Globus pallidus (tissue), 1 donor: ENCODE data around the gene ASCC3.
"Not testable (repeated sequence)": the region's sequence is repeated elsewhere in the genome, so short reads cannot be mapped to it uniquely, and the experiment has no call there.

ENCODE experiments used
- DNase-seq: peaks from one replicate; pipeline ENCODE4 v3.0.0-alpha.2; 2015; ENCODE audit warnings: low spot score

ASCC3 gene

DNA sequence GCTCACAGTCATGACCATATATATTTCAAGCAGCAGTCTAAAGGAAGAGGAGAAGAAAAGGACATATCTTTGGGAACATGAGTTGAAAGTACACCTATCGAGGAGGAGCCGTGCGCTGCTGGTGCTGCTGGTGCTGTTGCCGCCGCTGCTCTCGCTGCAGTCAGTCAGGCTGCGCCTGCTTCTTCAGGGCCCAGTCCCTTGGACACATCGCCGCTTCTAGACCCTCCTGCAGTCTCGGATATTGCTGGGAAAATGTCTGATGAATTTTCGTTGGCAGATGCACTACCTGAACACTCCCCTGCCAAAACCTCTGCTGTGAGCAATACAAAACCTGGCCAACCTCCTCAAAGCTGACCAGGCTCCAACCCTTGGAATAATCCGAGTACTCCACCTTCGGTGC lies 8.2 kb upstream of the ASCC3 start:
- DNase-seq, result no peak

GRCh38 chr6:100886076-100886475 lies 4.9 kb upstream of the ASCC3 start:
- no peak for DNase-seq

- DNase-seq, result no peak
Observed at GRCh38 chr6:100883347-100883746, 2.2 kb upstream of the ASCC3 start.

- peak; percentile 35 for DNase-seq
Observed at GRCh38 chr6:100881707-100882040, 545 bp upstream of the ASCC3 start.

GRCh38 chr6:100880149-100880852 lies 828 bp downstream of the ASCC3 start:
- DNase-seq, result peak; percentile 1

- no peak for DNase-seq
Observed at GRCh38 chr6:100879317-100879716, 1.8 kb downstream of the ASCC3 start.

- DNase-seq, result no peak
Observed at GRCh38 chr6:100877851-100878250, 3.3 kb downstream of the ASCC3 start.

DNA sequence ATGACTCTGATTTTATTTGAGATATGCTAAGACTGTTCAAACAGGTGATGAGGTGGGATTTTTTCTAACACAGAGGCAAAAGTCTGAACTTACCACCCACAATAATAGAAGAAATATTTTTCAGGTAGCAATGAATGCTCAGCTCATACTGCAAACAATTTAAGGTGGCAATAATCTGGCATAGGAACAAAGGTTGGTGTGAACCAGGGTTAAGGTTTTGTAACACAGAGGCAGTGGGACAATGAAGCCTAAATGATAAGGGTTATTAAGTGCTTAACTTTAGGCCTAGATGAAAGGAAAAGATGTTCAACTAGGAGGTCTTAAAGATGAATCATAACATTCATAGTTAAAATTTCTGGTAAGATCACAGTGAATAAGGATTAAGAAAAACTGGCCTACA lies 4.9 kb downstream of the ASCC3 start:
- DNase-seq, result no peak

- DNase-seq, result no peak
Observed at GRCh38 chr6:100865525-100865924, 15.6 kb downstream of the ASCC3 start.

- no peak for DNase-seq
Observed at GRCh38 chr6:100862063-100862462, 19.1 kb downstream of the ASCC3 start.

GRCh38 chr6:100856146-100856545 lies 25.0 kb downstream of the ASCC3 start:
- no peak for DNase-seq

GRCh38 chr6:100851819-100852218 lies 29.3 kb downstream of the ASCC3 start:
- no peak for DNase-seq

DNA sequence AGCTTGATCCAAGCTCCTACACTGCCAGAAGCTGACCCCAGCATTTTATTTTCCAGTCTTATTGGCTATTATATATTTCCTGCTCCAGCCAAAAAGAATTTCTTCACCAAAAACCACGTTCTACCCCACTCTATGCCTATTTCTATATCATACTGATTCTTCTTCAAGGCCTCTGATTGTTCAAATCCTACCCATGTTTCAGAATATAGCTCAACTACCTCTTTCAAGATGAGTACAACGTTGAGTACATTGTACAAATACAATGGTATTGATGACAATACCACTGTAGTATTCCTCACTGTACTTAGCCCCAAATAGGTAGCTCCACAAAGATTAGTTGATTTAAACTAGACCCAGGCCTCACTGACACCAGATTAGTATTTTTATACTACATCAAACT lies 31.0 kb downstream of the ASCC3 start:
- no peak for DNase-seq

- no peak for DNase-seq
Observed at GRCh38 chr6:100846276-100846675, 34.9 kb downstream of the ASCC3 start.

DNA sequence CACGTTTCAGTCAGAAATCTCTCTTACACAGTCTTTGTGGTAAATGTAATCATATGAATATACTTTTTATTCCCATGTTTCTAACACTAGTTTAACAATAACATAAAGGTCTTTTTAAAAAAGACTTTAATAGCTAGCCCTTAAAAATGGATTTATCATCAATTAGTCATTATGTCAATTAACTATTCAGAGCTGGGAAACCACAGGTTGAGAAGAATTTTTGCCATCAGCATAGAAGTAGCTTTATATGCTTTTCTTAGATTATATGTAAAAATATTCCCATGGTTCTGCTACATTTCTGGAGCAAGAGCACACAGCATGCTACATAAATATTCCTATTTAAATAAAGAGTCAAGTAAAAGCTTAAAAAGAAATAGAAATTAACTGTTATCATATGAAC lies 35.5 kb downstream of the ASCC3 start:
- no peak for DNase-seq

DNA sequence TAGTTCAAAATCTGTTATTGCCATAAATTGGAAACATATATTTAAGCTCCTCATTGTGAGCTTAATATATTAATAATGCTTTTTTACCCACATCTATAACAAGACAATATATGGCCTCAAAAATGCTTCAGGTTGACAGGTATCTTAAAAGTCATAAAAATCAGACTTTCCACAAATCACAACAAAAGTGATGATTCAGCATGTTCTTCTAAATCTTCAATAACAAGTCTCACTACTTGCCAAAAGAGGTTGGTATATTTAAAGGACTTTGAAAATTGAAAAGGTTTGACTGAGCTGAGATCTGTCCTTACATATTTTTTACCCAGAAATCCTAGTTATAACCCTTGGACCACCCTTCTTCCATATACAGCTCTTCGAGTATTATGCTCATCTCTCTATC lies 41.7 kb downstream of the ASCC3 start:
- no peak for DNase-seq

GRCh38 chr6:100838011-100838410 lies 43.1 kb downstream of the ASCC3 start:
- DNase-seq, result no peak

GRCh38 chr6:100833972-100834574 lies 47.1 kb downstream of the ASCC3 start:
- no peak for DNase-seq

GRCh38 chr6:100829077-100829595 lies 52.0 kb downstream of the ASCC3 start:
- not testable (repeated sequence) for DNase-seq

DNA sequence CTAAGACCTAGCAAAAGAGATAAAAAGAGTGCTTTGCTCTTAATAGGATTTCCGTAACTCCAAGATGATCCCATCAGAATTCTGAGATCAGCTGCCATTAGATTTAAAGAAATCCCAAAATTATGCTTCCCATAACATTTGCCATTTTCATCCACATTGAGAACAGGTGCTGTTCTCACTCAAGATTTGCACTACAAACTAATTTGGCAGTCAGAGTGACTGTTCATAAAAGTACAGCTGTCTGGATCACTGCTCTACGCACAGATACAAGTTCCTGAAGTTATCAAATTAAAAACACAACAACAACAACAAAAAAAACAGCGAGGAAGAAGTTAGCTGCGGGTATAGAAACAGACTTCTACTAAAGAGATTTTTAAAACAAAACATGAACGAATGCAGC lies 58.1 kb downstream of the ASCC3 start:
- DNase-seq, result no peak

DNA sequence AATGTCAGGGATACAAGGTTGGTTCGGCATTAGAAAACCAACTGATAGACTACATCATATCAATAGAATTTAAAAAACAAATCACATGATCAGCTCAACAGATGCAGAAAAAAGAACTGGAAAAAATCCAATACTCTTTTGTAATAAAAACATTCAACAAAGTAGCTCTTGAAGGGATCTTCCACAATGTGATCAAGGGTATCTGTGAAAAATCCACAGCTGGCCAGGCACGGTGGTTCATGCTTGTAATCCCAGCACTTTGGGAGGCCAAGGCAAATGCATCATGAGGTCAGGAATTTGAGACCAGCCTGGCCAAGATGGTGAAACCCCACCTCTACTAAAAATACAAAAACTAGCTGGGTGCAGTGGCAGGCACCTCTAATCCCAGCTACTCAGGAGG lies 63.1 kb downstream of the ASCC3 start:
- DNase-seq, result no peak

- no peak for DNase-seq
Observed at GRCh38 chr6:100810015-100810414, 71.1 kb downstream of the ASCC3 start.

GRCh38 chr6:100809346-100809745 lies 71.8 kb downstream of the ASCC3 start:
- DNase-seq, result no peak
